SK-N-SH treated with all-trans-retinoic acid at 6 μM for 48 hours (cell line): ENCODE measurements around the gene P2RY8.

Experiments
- ATAC-seq: fragments of 200-7000 bp; cut with Tn5 transposase; 3 replicates; pipeline ENCODE4 v1.9.1; 2020; ENCODE audit warnings: mild to moderate bottlenecking, moderate library complexity
- ARNTL ChIP-seq: fragments of 450-650 bp; formaldehyde crosslinking; IDR thresholded peaks from 2 replicates; pipeline ENCODE4 v1.5.0; 2020; ENCODE audit warnings: low read depth, mild to moderate bottlenecking, moderate library complexity, borderline replicate concordance
- BACH2 ChIP-seq: fragments of 250-450 bp; sonication (Bioruptor Pico); IDR thresholded peaks from 2 replicates; pipeline ENCODE4 v1.9.0; 2021; ENCODE audit warnings: mild to moderate bottlenecking, borderline replicate concordance
- CREB5 ChIP-seq: fragments of 250-450 bp; sonication (Bioruptor Pico); IDR thresholded peaks from 2 replicates; pipeline ENCODE4 v1.5.1; 2020; ENCODE audit warnings: low read depth, mild to moderate bottlenecking, moderate library complexity
- CSDC2 ChIP-seq: fragments of 250-450 bp; sonication (Bioruptor Pico); IDR thresholded peaks from 2 replicates; pipeline ENCODE4 v1.5.0; 2020; ENCODE audit warnings: mild to moderate bottlenecking, moderate library complexity
- CSRNP3 ChIP-seq: fragments of 250-450 bp; sonication (Bioruptor Pico); IDR thresholded peaks from 2 replicates; pipeline ENCODE4 v1.5.1; 2021; ENCODE audit warnings: mild to moderate bottlenecking, moderate library complexity
- ESRRG ChIP-seq: fragments of 250-450 bp; sonication (Bioruptor Pico); IDR thresholded peaks from 2 replicates; pipeline ENCODE4 v1.6.1; 2021; ENCODE audit warnings: mild to moderate bottlenecking
- GLIS3 ChIP-seq: fragments of 250-450 bp; sonication (Bioruptor Pico); IDR thresholded peaks from 2 replicates; pipeline ENCODE4 v1.5.0; 2020; ENCODE audit warnings: mild to moderate bottlenecking, moderate library complexity
- ISL1 ChIP-seq: fragments of 250-450 bp; sonication (Bioruptor Pico); IDR thresholded peaks from 2 replicates; pipeline ENCODE4 v2.1.2; 2022; ENCODE audit warnings: mild to moderate bottlenecking, moderate library complexity
- PPARA ChIP-seq: fragments of 250-450 bp; sonication (Bioruptor Pico); IDR thresholded peaks from 2 replicates; pipeline ENCODE4 v1.5.0; 2020; ENCODE audit warnings: mild to moderate bottlenecking, borderline replicate concordance
- RARB ChIP-seq: fragments of 250-450 bp; sonication (Bioruptor Pico); IDR thresholded peaks from 2 replicates; pipeline ENCODE4 v1.8.0; 2021; ENCODE audit warnings: mild to moderate bottlenecking, moderate library complexity
- SNAI2 ChIP-seq: fragments of 250-450 bp; sonication (Bioruptor Pico); IDR thresholded peaks from 2 replicates; pipeline ENCODE4 v1.5.0; 2020; ENCODE audit warnings: mild to moderate bottlenecking, moderate library complexity
- TCF4 ChIP-seq: fragments of 250-450 bp; sonication (Bioruptor Pico); IDR thresholded peaks from 2 replicates; pipeline ENCODE4 v1.8.0; 2021; ENCODE audit warnings: mild to moderate bottlenecking, moderate library complexity, borderline replicate concordance
- TOX ChIP-seq: fragments of 250-450 bp; sonication (Bioruptor Pico); IDR thresholded peaks from 2 replicates; pipeline ENCODE4 v1.8.0; 2021; ENCODE audit warnings: mild to moderate bottlenecking, moderate library complexity, borderline replicate concordance
- ZC3H10 ChIP-seq: fragments of 250-450 bp; sonication (Bioruptor Pico); IDR thresholded peaks from 2 replicates; pipeline ENCODE4 v1.5.1; 2021; ENCODE audit warnings: mild to moderate bottlenecking, moderate library complexity
- ZFP3 ChIP-seq: fragments of 250-450 bp; sonication (Bioruptor Pico); IDR thresholded peaks from 2 replicates; pipeline ENCODE4 v1.5.0; 2020; ENCODE audit warnings: mild to moderate bottlenecking, moderate library complexity
- ZFP30 ChIP-seq: fragments of 450-650 bp; formaldehyde crosslinking; IDR thresholded peaks from 2 replicates; pipeline ENCODE4 v1.5.0; 2022; ENCODE audit warnings: mild to moderate bottlenecking, moderate library complexity
- ZNF565 ChIP-seq: fragments of 450-650 bp; formaldehyde crosslinking; conservative IDR thresholded peaks from 2 replicates; pipeline ENCODE4 v1.5.0; 2020; ENCODE audit warnings: low read depth, mild to moderate bottlenecking, moderate library complexity
- ZNF70 ChIP-seq: fragments of 450-650 bp; formaldehyde crosslinking; IDR thresholded peaks from 2 replicates; pipeline ENCODE4 v1.5.0; 2020; ENCODE audit warnings: mild to moderate bottlenecking, moderate library complexity
- ZNF8 ChIP-seq: fragments of 450-650 bp; formaldehyde crosslinking; IDR thresholded peaks from 2 replicates; pipeline ENCODE4 v1.5.0; 2020; ENCODE audit warnings: mild to moderate bottlenecking, moderate library complexity
- TF ChIP-seq, protein P1 (sequence below): fragments of 250-450 bp; sonication (Bioruptor Pico); IDR thresholded peaks from 2 replicates; pipeline ENCODE4 v1.8.0; 2021; ENCODE audit warnings: low read depth, mild to moderate bottlenecking, moderate library complexity, borderline replicate concordance
- TF ChIP-seq, protein P2 (sequence below): fragments of 250-450 bp; sonication (Bioruptor Pico); IDR thresholded peaks from 2 replicates; pipeline ENCODE4 v1.8.0; 2020; ENCODE audit warnings: mild to moderate bottlenecking, moderate library complexity, borderline replicate concordance
- TF ChIP-seq, protein P3 (sequence below): fragments of 250-450 bp; sonication (Bioruptor Pico); IDR thresholded peaks from 2 replicates; pipeline ENCODE4 v1.5.0; 2020; ENCODE audit warnings: mild to moderate bottlenecking, moderate library complexity

Gene P2RY8

GRCh38 chrX:1493877-1494510 lies 43.0 kb downstream of the P2RY8 start:
- peak; percentile 69 for ATAC-seq
- TF ChIP-seq SNAI2 (no peak), ZNF70 (CRISPR knock-in tag) (no peak), CREB5 (no peak), BACH2 (no peak), GLIS3 (CRISPR knock-in tag) (no peak), CSDC2 (CRISPR knock-in tag) (no peak), ARNTL (CRISPR knock-in tag) (no peak), RARB (no peak), TOX (no peak), PPARA (no peak), ISL1 (no peak), ZFP3 (CRISPR knock-in tag) (no peak), ZNF565 (CRISPR knock-in tag) (no peak), ZC3H10 (CRISPR knock-in tag) (no peak), ESRRG (CRISPR knock-in tag) (no peak), ZNF8 (CRISPR knock-in tag) (no peak), TCF4 (no peak), CSRNP3 (CRISPR knock-in tag) (no peak)
- TF ChIP-seq, protein P1, sequence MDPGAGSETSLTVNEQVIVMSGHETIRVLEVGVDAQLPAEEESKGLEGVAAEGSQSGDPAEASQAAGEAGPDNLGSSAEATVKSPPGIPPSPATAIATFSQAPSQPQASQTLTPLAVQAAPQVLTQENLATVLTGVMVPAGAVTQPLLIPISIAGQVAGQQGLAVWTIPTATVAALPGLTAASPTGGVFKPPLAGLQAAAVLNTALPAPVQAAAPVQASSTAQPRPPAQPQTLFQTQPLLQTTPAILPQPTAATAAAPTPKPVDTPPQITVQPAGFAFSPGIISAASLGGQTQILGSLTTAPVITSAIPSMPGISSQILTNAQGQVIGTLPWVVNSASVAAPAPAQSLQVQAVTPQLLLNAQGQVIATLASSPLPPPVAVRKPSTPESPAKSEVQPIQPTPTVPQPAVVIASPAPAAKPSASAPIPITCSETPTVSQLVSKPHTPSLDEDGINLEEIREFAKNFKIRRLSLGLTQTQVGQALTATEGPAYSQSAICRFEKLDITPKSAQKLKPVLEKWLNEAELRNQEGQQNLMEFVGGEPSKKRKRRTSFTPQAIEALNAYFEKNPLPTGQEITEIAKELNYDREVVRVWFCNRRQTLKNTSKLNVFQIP: no peak
- TF ChIP-seq, protein P2, sequence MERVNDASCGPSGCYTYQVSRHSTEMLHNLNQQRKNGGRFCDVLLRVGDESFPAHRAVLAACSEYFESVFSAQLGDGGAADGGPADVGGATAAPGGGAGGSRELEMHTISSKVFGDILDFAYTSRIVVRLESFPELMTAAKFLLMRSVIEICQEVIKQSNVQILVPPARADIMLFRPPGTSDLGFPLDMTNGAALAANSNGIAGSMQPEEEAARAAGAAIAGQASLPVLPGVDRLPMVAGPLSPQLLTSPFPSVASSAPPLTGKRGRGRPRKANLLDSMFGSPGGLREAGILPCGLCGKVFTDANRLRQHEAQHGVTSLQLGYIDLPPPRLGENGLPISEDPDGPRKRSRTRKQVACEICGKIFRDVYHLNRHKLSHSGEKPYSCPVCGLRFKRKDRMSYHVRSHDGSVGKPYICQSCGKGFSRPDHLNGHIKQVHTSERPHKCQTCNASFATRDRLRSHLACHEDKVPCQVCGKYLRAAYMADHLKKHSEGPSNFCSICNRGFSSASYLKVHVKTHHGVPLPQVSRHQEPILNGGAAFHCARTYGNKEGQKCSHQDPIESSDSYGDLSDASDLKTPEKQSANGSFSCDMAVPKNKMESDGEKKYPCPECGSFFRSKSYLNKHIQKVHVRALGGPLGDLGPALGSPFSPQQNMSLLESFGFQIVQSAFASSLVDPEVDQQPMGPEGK (CRISPR knock-in tag): no peak

DNA sequence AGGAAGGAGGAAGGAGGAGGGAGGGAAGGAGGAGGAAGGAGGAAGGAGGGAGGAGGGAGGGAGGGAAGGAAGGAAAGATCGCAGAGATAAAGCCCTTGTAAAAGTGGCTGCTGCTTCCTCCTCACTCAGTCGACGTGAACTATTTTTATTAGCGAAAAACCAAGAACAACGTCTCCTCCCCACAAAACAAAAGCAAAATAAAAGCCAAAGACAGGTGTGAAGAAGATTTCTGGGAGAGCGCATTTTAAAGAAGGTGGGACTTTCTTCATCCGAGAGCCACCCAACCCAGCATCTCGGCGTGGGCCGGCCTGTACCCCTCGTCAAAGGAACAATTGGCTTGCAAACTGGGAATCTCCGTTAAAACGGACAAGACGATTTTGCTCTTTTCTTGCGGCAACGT lies 43.6 kb downstream of the P2RY8 start:
- no peak for TF ChIP-seq PPARA
- TF ChIP-seq, protein P1: no peak
- no peak for TF ChIP-seq ARNTL (CRISPR knock-in tag)
- no peak for TF ChIP-seq RARB
- TF ChIP-seq CSRNP3 (CRISPR knock-in tag): no peak
- no peak for TF ChIP-seq CREB5
- no peak for TF ChIP-seq ZNF70 (CRISPR knock-in tag)
- TF ChIP-seq GLIS3 (CRISPR knock-in tag): no peak
- no peak for TF ChIP-seq ZFP3 (CRISPR knock-in tag)
- TF ChIP-seq, protein P2 (CRISPR knock-in tag): no peak
- no peak for TF ChIP-seq ISL1
- TF ChIP-seq ZFP30: no peak
- TF ChIP-seq, protein P3, sequence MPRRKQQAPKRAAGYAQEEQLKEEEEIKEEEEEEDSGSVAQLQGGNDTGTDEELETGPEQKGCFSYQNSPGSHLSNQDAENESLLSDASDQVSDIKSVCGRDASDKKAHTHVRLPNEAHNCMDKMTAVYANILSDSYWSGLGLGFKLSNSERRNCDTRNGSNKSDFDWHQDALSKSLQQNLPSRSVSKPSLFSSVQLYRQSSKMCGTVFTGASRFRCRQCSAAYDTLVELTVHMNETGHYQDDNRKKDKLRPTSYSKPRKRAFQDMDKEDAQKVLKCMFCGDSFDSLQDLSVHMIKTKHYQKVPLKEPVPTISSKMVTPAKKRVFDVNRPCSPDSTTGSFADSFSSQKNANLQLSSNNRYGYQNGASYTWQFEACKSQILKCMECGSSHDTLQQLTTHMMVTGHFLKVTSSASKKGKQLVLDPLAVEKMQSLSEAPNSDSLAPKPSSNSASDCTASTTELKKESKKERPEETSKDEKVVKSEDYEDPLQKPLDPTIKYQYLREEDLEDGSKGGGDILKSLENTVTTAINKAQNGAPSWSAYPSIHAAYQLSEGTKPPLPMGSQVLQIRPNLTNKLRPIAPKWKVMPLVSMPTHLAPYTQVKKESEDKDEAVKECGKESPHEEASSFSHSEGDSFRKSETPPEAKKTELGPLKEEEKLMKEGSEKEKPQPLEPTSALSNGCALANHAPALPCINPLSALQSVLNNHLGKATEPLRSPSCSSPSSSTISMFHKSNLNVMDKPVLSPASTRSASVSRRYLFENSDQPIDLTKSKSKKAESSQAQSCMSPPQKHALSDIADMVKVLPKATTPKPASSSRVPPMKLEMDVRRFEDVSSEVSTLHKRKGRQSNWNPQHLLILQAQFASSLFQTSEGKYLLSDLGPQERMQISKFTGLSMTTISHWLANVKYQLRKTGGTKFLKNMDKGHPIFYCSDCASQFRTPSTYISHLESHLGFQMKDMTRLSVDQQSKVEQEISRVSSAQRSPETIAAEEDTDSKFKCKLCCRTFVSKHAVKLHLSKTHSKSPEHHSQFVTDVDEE (CRISPR knock-in tag): no peak
- TF ChIP-seq BACH2: no peak
- ATAC-seq: no peak; the same call in 2 of the 3 replicates
